GM23338 (cell line): Measurements from ENCODE around the gene TDRD1. TPM values are rescaled to one million over a fixed set of nuclear protein-coding genes. Genes with fewer than 3 reads are reported as not detected.
A peak's percentile ranks its signal among the peaks of the same experiment; 100 is the strongest.

Source experiments
- ATAC-seq: fragments of 200-7000 bp; cut with Tn5 transposase; 3 replicates; pipeline ENCODE4 v1.9.1; 2020
- DNase-seq: peaks from one replicate; pipeline ENCODE4 v3.0.0-alpha.2; 2015; ENCODE audit warnings: low spot score
- H2AFZ ChIP-seq: fragments of 200-600 bp; sonication (generic); 2 replicates; pipeline ENCODE4 v1.8.0; 2016; ENCODE audit warnings: antibody characterized with exemption, mild to moderate bottlenecking, moderate library complexity
- H3F3A ChIP-seq: fragments of 200-600 bp; sonication (generic); replicated peaks from 2 replicates; pipeline ENCODE4 v1.8.0; 2017; ENCODE audit warnings: antibody characterized with exemption, mixed run types, low read depth
- H3K27ac ChIP-seq: fragments of 200-600 bp; sonication (generic); 2 replicates; pipeline ENCODE4 v1.6.1; 2016; ENCODE audit warnings: low read depth
- H3K27me3 ChIP-seq: fragments of 200-600 bp; sonication (generic); 2 replicates; pipeline ENCODE4 v1.8.0; 2016; ENCODE audit warnings: mild to moderate bottlenecking, mixed run types, moderate library complexity; ENCODE audit not compliant: insufficient read depth
- H3K36me3 ChIP-seq: fragments of 200-600 bp; sonication (generic); 2 replicates; pipeline ENCODE4 v1.8.0; 2016; ENCODE audit warnings: mild to moderate bottlenecking; ENCODE audit not compliant: insufficient read depth
- H3K4me1 ChIP-seq: fragments of 200-600 bp; sonication (generic); 2 replicates; pipeline ENCODE4 v1.8.0; 2016; ENCODE audit warnings: mild to moderate bottlenecking, moderate library complexity; ENCODE audit not compliant: insufficient read depth
- H3K4me2 ChIP-seq: fragments of 200-600 bp; sonication (generic); 2 replicates; pipeline ENCODE4 v1.7.1; 2017; ENCODE audit warnings: mixed run types
- H3K4me3 ChIP-seq: fragments of 200-600 bp; sonication (generic); 2 replicates; pipeline ENCODE4 v1.6.1; 2016; ENCODE audit warnings: mixed run types
- H3K79me2 ChIP-seq: fragments of 200-600 bp; sonication (generic); replicated peaks from 2 replicates; pipeline ENCODE4 v1.8.0; 2017; ENCODE audit warnings: mild to moderate bottlenecking; ENCODE audit not compliant: insufficient read depth
- H3K9me2 ChIP-seq: fragments of 200-600 bp; sonication (generic); 2 replicates; pipeline ENCODE4 v1.8.0; 2017; ENCODE audit not compliant: insufficient read depth
- H4K20me1 ChIP-seq: fragments of 200-600 bp; sonication (generic); replicated peaks from 2 replicates; pipeline ENCODE4 v1.8.0; 2017; ENCODE audit warnings: mild to moderate bottlenecking; ENCODE audit not compliant: insufficient read depth
- H3K27ac Mint-ChIP-seq: 2 replicates; pipeline ENCODE4 v1.8.0; 2020; ENCODE audit warnings: inconsistent platforms, mild to moderate bottlenecking, moderate library complexity, mixed read lengths
- H3K27me3 Mint-ChIP-seq: 3 replicates; pipeline ENCODE4 v1.8.0; 2022; ENCODE audit warnings: low read depth, mild to moderate bottlenecking, moderate library complexity, mixed read lengths, inconsistent platforms; ENCODE audit not compliant: insufficient read depth, poor library complexity
- H3K36me3 Mint-ChIP-seq: 3 replicates; pipeline ENCODE4 v1.8.0; 2021; ENCODE audit warnings: low read depth, mild to moderate bottlenecking, inconsistent platforms, moderate library complexity, mixed read lengths
- H3K4me1 Mint-ChIP-seq: 3 replicates; pipeline ENCODE4 v1.8.0; 2020; ENCODE audit warnings: mild to moderate bottlenecking, inconsistent platforms, mixed read lengths
- H3K4me3 Mint-ChIP-seq: 3 replicates; pipeline ENCODE4 v1.8.0; 2021; ENCODE audit warnings: moderate library complexity, mild to moderate bottlenecking, inconsistent platforms, mixed read lengths
- H3K9me3 Mint-ChIP-seq: 3 replicates; pipeline ENCODE4 v1.8.0; 2020; ENCODE audit warnings: moderate library complexity, mild to moderate bottlenecking, inconsistent platforms, mixed read lengths
- CREB1 ChIP-seq: fragments of 250-450 bp; sonication (Bioruptor Pico); IDR thresholded peaks from 2 replicates; pipeline ENCODE4 v1.5.0; 2020; ENCODE audit warnings: low read depth, mild to moderate bottlenecking, moderate library complexity
- EZH2phosphoT487 ChIP-seq: fragments of 200-600 bp; sonication (generic); IDR thresholded peaks from one replicate; pipeline ENCODE4 v1.8.1; 2018; ENCODE audit warnings: antibody characterized with exemption; ENCODE audit not compliant: unreplicated experiment
- JUNB ChIP-seq: IDR thresholded peaks from one replicate; pipeline ENCODE4 v1.6.1; 2016; ENCODE audit warnings: antibody characterized with exemption; ENCODE audit not compliant: unreplicated experiment
- STAT1 ChIP-seq: IDR thresholded peaks from one replicate; pipeline ENCODE4 v1.6.1; 2016; ENCODE audit warnings: antibody characterized with exemption; ENCODE audit not compliant: unreplicated experiment
- ZNF114 ChIP-seq: fragments of 250-450 bp; sonication (Bioruptor Pico); IDR thresholded peaks from 2 replicates; pipeline ENCODE4 v1.5.0; 2020; ENCODE audit warnings: mild to moderate bottlenecking, moderate library complexity
- ZNF331 ChIP-seq: fragments of 250-450 bp; sonication (Bioruptor Pico); IDR thresholded peaks from 2 replicates; pipeline ENCODE4 v1.5.0; 2020; ENCODE audit warnings: low read depth, mild to moderate bottlenecking, moderate library complexity
- polyA plus RNA-seq: library from polyadenylated mRNA; unstranded; fragments of >200 nt; fragmentation: Nextera tagmentation; extraction: Ambion mirVana; gene quantifications from 2 replicates; pipeline ENCODE4 v1.2.1, GENCODE V29; 2016
- total RNA-seq: library from RNA; depleted of rRNA; stranded (reverse); fragments of >200 nt; shearing (Covaris generic); gene quantifications from 2 replicates; pipeline ENCODE4 v1.2.3, GENCODE V29; 2014
- TF ChIP-seq, protein P1 (sequence below): fragments of 250-450 bp; sonication (Bioruptor Pico); IDR thresholded peaks from 2 replicates; pipeline ENCODE4 v1.5.0; 2020; ENCODE audit warnings: mild to moderate bottlenecking, moderate library complexity
- TF ChIP-seq, protein P2 (sequence below), 2 experiments: fragments of 200-600 bp in 1 of 2; sonication (generic) in 1 of 2; conservative IDR thresholded peaks; 2 replicates each; pipeline versions ENCODE4 v1.5.1 to v1.6.1; 2016 to 2017; ENCODE audit warnings: antibody characterized with exemption in 2 of 2, low read depth in 2 of 2, mild to moderate bottlenecking in 2 of 2, moderate library complexity in 1 of 2

The TDRD1 gene
- total and polyA plus RNA-seq, 2 experiments from 2014 or later = 0.52 to 1.5 TPM

DNA sequence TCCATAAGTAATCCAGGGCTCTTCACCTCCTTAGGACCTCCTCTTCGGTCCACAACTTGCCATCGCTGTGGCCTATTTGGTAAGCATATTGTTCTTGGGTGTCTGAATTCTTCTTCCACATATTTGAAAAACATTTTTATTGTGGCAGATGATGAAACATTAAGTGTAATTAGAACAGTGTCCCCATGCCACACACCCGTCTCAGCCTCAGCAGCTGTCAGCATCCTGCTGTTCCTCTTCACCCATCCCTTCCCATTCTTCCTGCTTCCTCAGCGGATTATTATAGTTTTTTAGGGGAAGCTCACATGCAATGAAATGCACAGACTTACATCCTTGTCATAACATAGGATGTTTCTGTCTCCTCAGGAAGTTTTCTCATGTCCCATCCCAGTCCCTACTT, 20.1 kb downstream of the TDRD1 start (continued):
- TF ChIP-seq, protein P1, sequence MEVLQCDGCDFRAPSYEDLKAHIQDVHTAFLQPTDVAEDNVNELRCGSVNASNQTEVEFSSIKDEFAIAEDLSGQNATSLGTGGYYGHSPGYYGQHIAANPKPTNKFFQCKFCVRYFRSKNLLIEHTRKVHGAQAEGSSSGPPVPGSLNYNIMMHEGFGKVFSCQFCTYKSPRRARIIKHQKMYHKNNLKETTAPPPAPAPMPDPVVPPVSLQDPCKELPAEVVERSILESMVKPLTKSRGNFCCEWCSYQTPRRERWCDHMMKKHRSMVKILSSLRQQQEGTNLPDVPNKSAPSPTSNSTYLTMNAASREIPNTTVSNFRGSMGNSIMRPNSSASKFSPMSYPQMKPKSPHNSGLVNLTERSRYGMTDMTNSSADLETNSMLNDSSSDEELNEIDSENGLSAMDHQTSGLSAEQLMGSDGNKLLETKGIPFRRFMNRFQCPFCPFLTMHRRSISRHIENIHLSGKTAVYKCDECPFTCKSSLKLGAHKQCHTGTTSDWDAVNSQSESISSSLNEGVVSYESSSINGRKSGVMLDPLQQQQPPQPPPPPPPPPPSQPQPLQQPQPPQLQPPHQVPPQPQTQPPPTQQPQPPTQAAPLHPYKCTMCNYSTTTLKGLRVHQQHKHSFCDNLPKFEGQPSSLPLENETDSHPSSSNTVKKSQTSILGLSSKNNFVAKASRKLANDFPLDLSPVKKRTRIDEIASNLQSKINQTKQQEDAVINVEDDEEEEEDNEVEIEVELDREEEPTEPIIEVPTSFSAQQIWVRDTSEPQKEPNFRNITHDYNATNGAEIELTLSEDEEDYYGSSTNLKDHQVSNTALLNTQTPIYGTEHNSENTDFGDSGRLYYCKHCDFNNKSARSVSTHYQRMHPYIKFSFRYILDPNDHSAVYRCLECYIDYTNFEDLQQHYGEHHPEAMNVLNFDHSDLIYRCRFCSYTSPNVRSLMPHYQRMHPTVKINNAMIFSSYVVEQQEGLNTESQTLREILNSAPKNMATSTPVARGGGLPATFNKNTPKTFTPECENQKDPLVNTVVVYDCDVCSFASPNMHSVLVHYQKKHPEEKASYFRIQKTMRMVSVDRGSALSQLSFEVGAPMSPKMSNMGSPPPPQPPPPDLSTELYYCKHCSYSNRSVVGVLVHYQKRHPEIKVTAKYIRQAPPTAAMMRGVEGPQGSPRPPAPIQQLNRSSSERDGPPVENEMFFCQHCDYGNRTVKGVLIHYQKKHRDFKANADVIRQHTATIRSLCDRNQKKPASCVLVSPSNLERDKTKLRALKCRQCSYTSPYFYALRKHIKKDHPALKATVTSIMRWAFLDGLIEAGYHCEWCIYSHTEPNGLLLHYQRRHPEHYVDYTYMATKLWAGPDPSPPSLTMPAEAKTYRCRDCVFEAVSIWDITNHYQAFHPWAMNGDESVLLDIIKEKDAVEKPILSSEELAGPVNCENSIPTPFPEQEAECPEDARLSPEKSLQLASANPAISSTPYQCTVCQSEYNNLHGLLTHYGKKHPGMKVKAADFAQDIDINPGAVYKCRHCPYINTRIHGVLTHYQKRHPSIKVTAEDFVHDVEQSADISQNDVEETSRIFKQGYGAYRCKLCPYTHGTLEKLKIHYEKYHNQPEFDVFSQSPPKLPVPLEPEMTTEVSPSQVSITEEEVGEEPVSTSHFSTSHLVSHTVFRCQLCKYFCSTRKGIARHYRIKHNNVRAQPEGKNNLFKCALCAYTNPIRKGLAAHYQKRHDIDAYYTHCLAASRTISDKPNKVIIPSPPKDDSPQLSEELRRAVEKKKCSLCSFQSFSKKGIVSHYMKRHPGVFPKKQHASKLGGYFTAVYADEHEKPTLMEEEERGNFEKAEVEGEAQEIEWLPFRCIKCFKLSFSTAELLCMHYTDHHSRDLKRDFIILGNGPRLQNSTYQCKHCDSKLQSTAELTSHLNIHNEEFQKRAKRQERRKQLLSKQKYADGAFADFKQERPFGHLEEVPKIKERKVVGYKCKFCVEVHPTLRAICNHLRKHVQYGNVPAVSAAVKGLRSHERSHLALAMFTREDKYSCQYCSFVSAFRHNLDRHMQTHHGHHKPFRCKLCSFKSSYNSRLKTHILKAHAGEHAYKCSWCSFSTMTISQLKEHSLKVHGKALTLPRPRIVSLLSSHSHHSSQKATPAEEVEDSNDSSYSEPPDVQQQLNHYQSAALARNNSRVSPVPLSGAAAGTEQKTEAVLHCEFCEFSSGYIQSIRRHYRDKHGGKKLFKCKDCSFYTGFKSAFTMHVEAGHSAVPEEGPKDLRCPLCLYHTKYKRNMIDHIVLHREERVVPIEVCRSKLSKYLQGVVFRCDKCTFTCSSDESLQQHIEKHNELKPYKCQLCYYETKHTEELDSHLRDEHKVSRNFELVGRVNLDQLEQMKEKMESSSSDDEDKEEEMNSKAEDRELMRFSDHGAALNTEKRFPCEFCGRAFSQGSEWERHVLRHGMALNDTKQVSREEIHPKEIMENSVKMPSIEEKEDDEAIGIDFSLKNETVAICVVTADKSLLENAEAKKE (CRISPR knock-in tag) = no peak
- TF ChIP-seq, protein P2, sequence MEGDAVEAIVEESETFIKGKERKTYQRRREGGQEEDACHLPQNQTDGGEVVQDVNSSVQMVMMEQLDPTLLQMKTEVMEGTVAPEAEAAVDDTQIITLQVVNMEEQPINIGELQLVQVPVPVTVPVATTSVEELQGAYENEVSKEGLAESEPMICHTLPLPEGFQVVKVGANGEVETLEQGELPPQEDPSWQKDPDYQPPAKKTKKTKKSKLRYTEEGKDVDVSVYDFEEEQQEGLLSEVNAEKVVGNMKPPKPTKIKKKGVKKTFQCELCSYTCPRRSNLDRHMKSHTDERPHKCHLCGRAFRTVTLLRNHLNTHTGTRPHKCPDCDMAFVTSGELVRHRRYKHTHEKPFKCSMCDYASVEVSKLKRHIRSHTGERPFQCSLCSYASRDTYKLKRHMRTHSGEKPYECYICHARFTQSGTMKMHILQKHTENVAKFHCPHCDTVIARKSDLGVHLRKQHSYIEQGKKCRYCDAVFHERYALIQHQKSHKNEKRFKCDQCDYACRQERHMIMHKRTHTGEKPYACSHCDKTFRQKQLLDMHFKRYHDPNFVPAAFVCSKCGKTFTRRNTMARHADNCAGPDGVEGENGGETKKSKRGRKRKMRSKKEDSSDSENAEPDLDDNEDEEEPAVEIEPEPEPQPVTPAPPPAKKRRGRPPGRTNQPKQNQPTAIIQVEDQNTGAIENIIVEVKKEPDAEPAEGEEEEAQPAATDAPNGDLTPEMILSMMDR (conservative IDR thresholded peaks at IDR 0.05; ENCODE audit: low read depth in 2 of 2) = no peak
- TF ChIP-seq EZH2phosphoT487 = no peak
- TF ChIP-seq CREB1 = no peak

DNA sequence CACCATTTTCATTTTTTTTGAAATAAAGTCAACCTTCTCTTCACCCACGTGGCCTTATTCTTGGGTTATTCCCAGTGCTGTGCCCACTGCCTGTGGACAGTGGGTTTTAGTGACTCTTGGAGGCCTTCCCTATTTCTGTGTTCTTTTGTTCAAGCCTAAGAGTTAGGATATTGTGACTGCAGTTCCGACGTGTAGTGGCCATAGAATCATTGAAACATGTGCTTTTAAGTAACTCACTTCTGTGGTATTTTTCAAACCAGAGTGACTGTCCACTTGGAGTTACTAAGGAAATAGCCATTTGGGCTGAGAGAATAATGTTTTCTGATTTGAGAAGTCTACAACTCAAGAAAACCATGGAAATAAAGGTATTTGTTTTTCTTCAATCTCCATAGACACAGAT, 23.7 kb downstream of the TDRD1 start:
- Histone ChIP-seq H3K9me2 (no peaks in the 10 kb centered on the region), H3K27ac (no peak overlapping the region), H3F3A (no peaks in the 10 kb centered on the region), H4K20me1 (no peaks in the 10 kb centered on the region), H3K79me2 (no peaks in the 10 kb centered on the region), H3K27me3 (no peaks in the 10 kb centered on the region), H2AFZ (peak overlapping the region; percentile 43; the same call in 1 of the 2 replicates), H3K4me2 (no peak overlapping the region), H3K4me1 (no peaks in the 10 kb centered on the region), H3K4me3 (no peak overlapping the region), H3K36me3 (no peaks in the 10 kb centered on the region)
- H3K9me3 Mint-ChIP-seq = no peaks in the 10 kb centered on the region
- no peaks in the 10 kb centered on the region for H3K36me3 Mint-ChIP-seq
- H3K4me1 Mint-ChIP-seq = no peaks in the 10 kb centered on the region
- no peaks in the 10 kb centered on the region for H3K27me3 Mint-ChIP-seq
- no peak for ATAC-seq
- DNase-seq = no peak
- H3K27ac Mint-ChIP-seq = no peak overlapping the region
- no peak overlapping the region for H3K4me3 Mint-ChIP-seq
- TF ChIP-seq ZNF331 (no peak), STAT1 (no peak), ZNF114 (CRISPR knock-in tag) (no peak), CREB1 (no peak), JUNB (no peak)
- TF ChIP-seq, protein P1 (CRISPR knock-in tag) = no peak
